Smooth muscle cell of the coronary artery (primary cell): ENCODE results near the gene GYS1. TPM values are rescaled to one million over a fixed set of nuclear protein-coding genes. Genes with fewer than 3 reads are reported as not detected.

ENCODE experiments used
- total RNA-seq: library from RNA; depleted of rRNA; stranded (reverse); fragments of >200 nt; gene quantifications from 2 replicates; pipeline ENCODE4 v1.2.3, GENCODE V29; 2014; ENCODE audit warnings: low replicate concordance

GYS1 gene
- 27.9 and 31.0 TPM in 2 replicates for total RNA-seq

GRCh38 chr19:48993175-48994034 is at the start of gene GYS1, which contains the start of gene RUVBL2:
Gene GYS1, minus strand, starts transcription at chr19:48993309. Its CDS starts 197 bp downstream, at chr19:48993112.
Gene RUVBL2, plus strand, starts transcription at chr19:48993887. Its CDS starts 25 bp downstream, at chr19:48993912.

GRCh38 chr19:49036815-49037214 is 43.7 kb upstream of the GYS1 start, which contains the start of gene CGB1:
Gene CGB1, minus strand, starts transcription at chr19:49036895. Its CDS starts 184 bp downstream, at chr19:49036711.

GRCh38 chr19:49031642-49032301 is 38.7 kb upstream of the GYS1 start, which contains the start of gene CGB2:
Gene CGB2, plus strand, starts transcription at chr19:49031890. Its CDS starts 206 bp downstream, at chr19:49032096.

GRCh38 chr19:49024233-49024632 is 31.1 kb upstream of the GYS1 start, which contains the start of gene CGB3:
Gene CGB3, minus strand, starts transcription at chr19:49024333. Its CDS starts 362 bp downstream, at chr19:49023971.

GRCh38 chr19:49017041-49017665 is 24.0 kb upstream of the GYS1 start, which contains the start of gene LHB:
Gene LHB, minus strand, starts transcription at chr19:49017091. Its CDS starts 10 bp downstream, at chr19:49017081.

GRCh38 chr19:48965040-48965805 is 27.9 kb downstream of the GYS1 start, which contains the start of gene FTL:
Gene FTL, plus strand, starts transcription at chr19:48965309. Its CDS starts 199 bp downstream, at chr19:48965508.

GRCh38 chr19:48954595-48955307 is 38.4 kb downstream of the GYS1 start, which contains the start of gene BAX:
Gene BAX, plus strand, starts transcription at chr19:48954875. Its CDS starts 54 bp downstream, at chr19:48954929.

GRCh38 chr19:48933382-48933932 is 59.7 kb downstream of the GYS1 start, which contains the start of gene DHDH:
Gene DHDH, plus strand, starts transcription at chr19:48933699. Its CDS starts 23 bp downstream, at chr19:48933722.

Other genes with a start within 250 kb of the GYS1 start
- gene IZUMO1, start 246.4 kb downstream of the GYS1 start, total RNA-seq = not detected in 2 replicates
- gene FUT1, start 240.7 kb downstream of the GYS1 start, total RNA-seq = under 0.01 and 0.68 TPM in 2 replicates
- gene FGF21, start 237.8 kb downstream of the GYS1 start, total RNA-seq = not detected in 2 replicates
- 24.1 and 34.1 TPM in 2 replicates for gene BCAT2, start 182.3 kb downstream of the GYS1 start, total RNA-seq
- gene HSD17B14, start 156.8 kb downstream of the GYS1 start, total RNA-seq = 5.3 and 8.8 TPM in 2 replicates
- gene PLEKHA4, start 124.7 kb downstream of the GYS1 start, total RNA-seq = 8.3 and 20.7 TPM in 2 replicates
- 37.8 and 59.0 TPM in 2 replicates for gene PPP1R15A, start 120.9 kb downstream of the GYS1 start, total RNA-seq
- 0.08 and 0.59 TPM in 2 replicates for gene TULP2, start 94.6 kb downstream of the GYS1 start, total RNA-seq
- 113 and 238 TPM in 2 replicates for gene NUCB1, start 93.0 kb downstream of the GYS1 start, total RNA-seq
- gene DHDH, start 59.6 kb downstream of the GYS1 start, total RNA-seq = 0.38 and 0.82 TPM in 2 replicates
- gene BAX, start 38.4 kb downstream of the GYS1 start, total RNA-seq = 65.3 and 139 TPM in 2 replicates
- 1,491 and 2,478 TPM in 2 replicates for gene FTL, start 28.0 kb downstream of the GYS1 start, total RNA-seq
- gene RUVBL2, start 578 bp upstream of the GYS1 start, total RNA-seq = 246 and 247 TPM in 2 replicates
- 0.15 TPM in 1 of 2 replicates, not detected in the other for gene LHB, start 23.8 kb upstream of the GYS1 start, total RNA-seq
- not detected in 2 replicates for gene CGB3, start 31.0 kb upstream of the GYS1 start, total RNA-seq
- not detected in 2 replicates for gene CGB2, start 38.6 kb upstream of the GYS1 start, total RNA-seq
- not detected in 2 replicates for gene CGB1, start 43.6 kb upstream of the GYS1 start, total RNA-seq
- gene CGB5, start 50.5 kb upstream of the GYS1 start, total RNA-seq = not detected in 2 replicates
- not detected in 2 replicates for gene CGB8, start 55.8 kb upstream of the GYS1 start, total RNA-seq
- 0.15 and 0.23 TPM in 2 replicates for gene CGB7, start 64.4 kb upstream of the GYS1 start, total RNA-seq
- 0.23 TPM in 1 of 2 replicates, not detected in the other for gene NTF4, start 71.5 kb upstream of the GYS1 start, total RNA-seq
- gene KCNA7, start 79.4 kb upstream of the GYS1 start, total RNA-seq = not detected in 2 replicates
- gene SNRNP70, start 92.1 kb upstream of the GYS1 start, total RNA-seq = 119 and 188 TPM in 2 replicates
- 6.2 and 16.4 TPM in 2 replicates for gene LIN7B, start 121.1 kb upstream of the GYS1 start, total RNA-seq
- 0.70 and 1.4 TPM in 2 replicates for gene C19orf73, start 125.8 kb upstream of the GYS1 start, total RNA-seq
- 1.3 and 2.1 TPM in 2 replicates for gene PPFIA3, start 126.2 kb upstream of the GYS1 start, total RNA-seq
- 0.12 and 0.30 TPM in 2 replicates for gene HRC, start 162.1 kb upstream of the GYS1 start, total RNA-seq
- gene TRPM4, start 164.5 kb upstream of the GYS1 start, total RNA-seq = 7.5 and 10.6 TPM in 2 replicates